DND-41 (cell line): Measurements from ENCODE around the gene RELN.

Source experiments
- ATAC-seq: fragments of 200-7000 bp; cut with Tn5 transposase; 3 replicates; pipeline ENCODE4 v1.9.1; 2021; ENCODE audit warnings: low read depth; ENCODE audit not compliant: insufficient read depth
- DNase-seq: peaks from one replicate; pipeline ENCODE4 v3.0.0-alpha.2; 2020
- H2AFZ ChIP-seq: 2 replicates; pipeline ENCODE4 v1.6.0; 2012; ENCODE audit warnings: low read depth, low read length
- H3K27ac ChIP-seq: 2 replicates; pipeline ENCODE4 v1.5.1; 2012; ENCODE audit warnings: low read length, inconsistent platforms
- H3K27me3 ChIP-seq: fragments of 200-600 bp; sonication (generic); 2 replicates; pipeline ENCODE4 v1.6.0; 2012; ENCODE audit warnings: low read length, mild to moderate bottlenecking, inconsistent platforms; ENCODE audit not compliant: insufficient read depth, poor library complexity
- H3K36me3 ChIP-seq: 2 replicates; pipeline ENCODE4 v1.5.1; 2012; ENCODE audit warnings: low read length, inconsistent platforms; ENCODE audit not compliant: insufficient read depth
- H3K4me1 ChIP-seq: 2 replicates; pipeline ENCODE4 v1.5.1; 2012; ENCODE audit warnings: mild to moderate bottlenecking, low read length; ENCODE audit not compliant: insufficient read depth
- H3K4me2 ChIP-seq: 2 replicates; pipeline ENCODE4 v1.6.0; 2012; ENCODE audit warnings: mild to moderate bottlenecking, moderate library complexity, low read length, inconsistent platforms; ENCODE audit not compliant: insufficient read depth
- H3K4me3 ChIP-seq, 2 experiments: fragments of 200-600 bp in 1 of 2; shearing (Covaris generic) in 1 of 2; 2 replicates each; pipeline ENCODE4 v1.5.1; 2012 to 2016; ENCODE audit warnings: inconsistent platforms in 2 of 2, low read length in 2 of 2, mild to moderate bottlenecking in 2 of 2, low read depth in 1 of 2, moderate library complexity in 1 of 2
- H3K79me2 ChIP-seq: 2 replicates; pipeline ENCODE4 v1.6.0; 2012; ENCODE audit warnings: low read length, inconsistent platforms; ENCODE audit not compliant: insufficient read depth
- H3K9ac ChIP-seq: 2 replicates; pipeline ENCODE4 v1.6.0; 2012; ENCODE audit warnings: low read depth, mild to moderate bottlenecking, inconsistent platforms, low read length, moderate library complexity
- H3K9me3 ChIP-seq: 2 replicates; pipeline ENCODE4 v1.5.1; 2012; ENCODE audit warnings: low read length, moderate library complexity, mild to moderate bottlenecking, inconsistent platforms; ENCODE audit not compliant: insufficient read depth, severe bottlenecking
- H4K20me1 ChIP-seq: 2 replicates; pipeline ENCODE4 v1.6.0; 2012; ENCODE audit warnings: low read length; ENCODE audit not compliant: insufficient read depth
- EZH2 ChIP-seq: IDR thresholded peaks from 3 replicates; pipeline ENCODE4 v1.6.1; 2012; ENCODE audit warnings: borderline replicate concordance, low read depth, mild to moderate bottlenecking, moderate library complexity, low read length, inconsistent platforms; ENCODE audit not compliant: severe bottlenecking
- TF ChIP-seq, protein P1 (sequence below): IDR thresholded peaks from 2 replicates; pipeline ENCODE4 v1.5.1; 2012; ENCODE audit warnings: borderline replicate concordance, low read length, moderate library complexity, mild to moderate bottlenecking; ENCODE audit not compliant: poor library complexity, severe bottlenecking; ENCODE audit errors: extremely low read depth

Gene RELN

DNA sequence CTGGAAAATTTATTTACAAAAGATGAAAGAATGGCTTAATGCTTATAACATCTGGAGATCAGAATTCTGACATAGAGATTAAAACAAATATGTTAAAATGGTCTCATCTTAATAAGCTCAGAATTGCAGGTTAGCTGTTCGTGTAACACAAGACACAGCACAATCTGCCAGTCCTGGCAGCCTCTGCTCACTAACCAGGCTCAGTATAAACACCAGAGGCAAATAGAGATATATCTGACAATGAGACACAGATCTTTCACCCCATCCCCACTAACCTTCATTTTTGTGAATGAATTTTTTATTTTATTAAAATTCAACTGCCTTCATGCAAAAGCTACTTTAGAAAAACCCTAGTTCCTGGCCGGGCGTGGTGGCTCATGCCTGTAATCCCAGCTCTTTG lies 51.8 kb downstream of the RELN start:
- Histone ChIP-seq H3K27ac (no peak overlapping the region), H3K79me2 (no peaks in the 10 kb centered on the region), H3K36me3 (no peaks in the 10 kb centered on the region), H2AFZ (no peak overlapping the region), H3K27me3 (no peaks in the 10 kb centered on the region), H3K9ac (no peak overlapping the region), H3K4me3 (no peak overlapping the region), H3K4me1 (no peaks in the 10 kb centered on the region), H4K20me1 (no peaks in the 10 kb centered on the region), H3K9me3 (no peaks in the 10 kb centered on the region), H3K4me2 (no peak overlapping the region)
- no peak for ATAC-seq
- DNase-seq, result no peak
- TF ChIP-seq, protein P1, sequence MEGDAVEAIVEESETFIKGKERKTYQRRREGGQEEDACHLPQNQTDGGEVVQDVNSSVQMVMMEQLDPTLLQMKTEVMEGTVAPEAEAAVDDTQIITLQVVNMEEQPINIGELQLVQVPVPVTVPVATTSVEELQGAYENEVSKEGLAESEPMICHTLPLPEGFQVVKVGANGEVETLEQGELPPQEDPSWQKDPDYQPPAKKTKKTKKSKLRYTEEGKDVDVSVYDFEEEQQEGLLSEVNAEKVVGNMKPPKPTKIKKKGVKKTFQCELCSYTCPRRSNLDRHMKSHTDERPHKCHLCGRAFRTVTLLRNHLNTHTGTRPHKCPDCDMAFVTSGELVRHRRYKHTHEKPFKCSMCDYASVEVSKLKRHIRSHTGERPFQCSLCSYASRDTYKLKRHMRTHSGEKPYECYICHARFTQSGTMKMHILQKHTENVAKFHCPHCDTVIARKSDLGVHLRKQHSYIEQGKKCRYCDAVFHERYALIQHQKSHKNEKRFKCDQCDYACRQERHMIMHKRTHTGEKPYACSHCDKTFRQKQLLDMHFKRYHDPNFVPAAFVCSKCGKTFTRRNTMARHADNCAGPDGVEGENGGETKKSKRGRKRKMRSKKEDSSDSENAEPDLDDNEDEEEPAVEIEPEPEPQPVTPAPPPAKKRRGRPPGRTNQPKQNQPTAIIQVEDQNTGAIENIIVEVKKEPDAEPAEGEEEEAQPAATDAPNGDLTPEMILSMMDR, result no peak
- no peak for TF ChIP-seq EZH2

DNA sequence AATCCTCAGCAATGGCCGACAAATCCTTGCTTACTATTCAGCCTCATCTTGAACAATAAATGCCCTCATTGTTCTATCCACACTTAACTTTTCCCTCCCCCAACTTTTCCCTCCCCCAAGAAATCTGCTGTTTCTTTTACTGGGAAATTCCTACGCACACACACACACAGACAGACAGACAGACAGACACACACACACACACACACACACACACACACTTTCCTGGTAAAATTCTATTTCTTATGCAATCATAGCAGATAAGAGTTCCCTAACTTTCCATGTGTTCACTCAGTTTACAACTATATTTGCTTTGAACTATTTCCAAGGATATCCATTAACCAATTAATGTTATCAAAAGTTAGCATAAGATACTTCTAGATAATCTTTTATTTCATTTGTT lies 52.9 kb downstream of the RELN start:
- no peak overlapping the region for H3K4me3 ChIP-seq
- H3K9ac ChIP-seq, result no peak overlapping the region
- H3K4me2 ChIP-seq, result no peak overlapping the region
- H2AFZ ChIP-seq, result no peak overlapping the region
- no peak overlapping the region for H3K27ac ChIP-seq
- no peaks in the 10 kb centered on the region for H3K9me3 ChIP-seq
- no peaks in the 10 kb centered on the region for H3K36me3 ChIP-seq
- no peaks in the 10 kb centered on the region for H3K79me2 ChIP-seq
- no peaks in the 10 kb centered on the region for H3K27me3 ChIP-seq
- TF ChIP-seq, protein P1, result no peak
- TF ChIP-seq EZH2, result no peak
- ATAC-seq (no peak), DNase-seq (no peak)
- no peaks in the 10 kb centered on the region for H4K20me1 ChIP-seq
- no peaks in the 10 kb centered on the region for H3K4me1 ChIP-seq

DNA sequence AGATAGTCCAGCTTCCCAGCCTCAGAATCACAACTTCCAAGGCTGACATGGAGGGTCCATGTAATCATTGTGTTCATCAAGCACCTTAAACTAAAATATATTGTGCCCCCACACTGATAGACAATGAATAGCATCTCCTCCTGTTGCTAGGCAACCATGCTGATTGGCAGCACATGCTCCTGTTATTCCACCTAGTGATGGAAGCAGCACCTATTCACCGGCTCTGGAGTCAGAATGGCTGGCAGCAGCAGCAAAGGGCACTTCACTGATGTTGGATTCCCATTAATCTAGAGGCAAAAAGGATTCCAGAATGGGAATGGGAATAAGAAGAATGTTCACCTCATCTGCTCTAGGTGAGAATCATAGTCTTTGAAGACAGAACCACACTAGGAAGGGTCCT lies 55.0 kb downstream of the RELN start:
- H3K4me3 ChIP-seq, result no peak overlapping the region
- no peaks in the 10 kb centered on the region for H4K20me1 ChIP-seq
- no peaks in the 10 kb centered on the region for H3K4me1 ChIP-seq
- H3K27ac ChIP-seq, result no peak overlapping the region
- no peak overlapping the region for H3K9ac ChIP-seq
- H3K36me3 ChIP-seq, result no peaks in the 10 kb centered on the region
- H3K27me3 ChIP-seq, result no peaks in the 10 kb centered on the region
- H3K4me2 ChIP-seq, result no peak overlapping the region
- ATAC-seq (no peak), DNase-seq (no peak)
- TF ChIP-seq, protein P1, result no peak
- no peak for TF ChIP-seq EZH2
- H2AFZ ChIP-seq, result no peak overlapping the region
- H3K9me3 ChIP-seq, result no peaks in the 10 kb centered on the region
- no peaks in the 10 kb centered on the region for H3K79me2 ChIP-seq

DNA sequence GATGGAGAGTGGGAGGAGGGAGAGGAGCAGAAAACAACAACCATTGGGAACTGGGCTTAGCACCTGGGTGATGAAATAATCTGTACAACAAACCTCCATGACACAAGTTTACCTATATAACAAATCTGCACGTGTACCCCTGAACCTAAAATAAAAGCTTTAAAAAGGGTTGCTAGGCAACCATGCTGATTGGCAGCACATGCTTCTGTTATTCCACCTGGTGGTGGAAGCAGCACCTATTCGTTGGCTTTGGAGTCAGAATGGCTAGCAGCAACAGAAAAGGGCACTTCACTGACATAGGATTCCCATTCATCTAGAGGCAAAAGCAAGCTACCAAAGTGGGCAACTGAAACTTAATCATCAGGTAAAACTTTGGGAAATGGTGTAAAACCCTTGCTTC lies 57.1 kb downstream of the RELN start:
- DNase-seq (no peak), ATAC-seq (no peak)
- H3K36me3 ChIP-seq, result no peaks in the 10 kb centered on the region
- no peaks in the 10 kb centered on the region for H3K79me2 ChIP-seq
- H3K4me3 ChIP-seq, result no peak overlapping the region
- no peaks in the 10 kb centered on the region for H3K9me3 ChIP-seq
- H3K4me1 ChIP-seq, result no peaks in the 10 kb centered on the region
- H3K27me3 ChIP-seq, result no peaks in the 10 kb centered on the region
- H4K20me1 ChIP-seq, result no peaks in the 10 kb centered on the region
- no peak overlapping the region for H2AFZ ChIP-seq
- no peak overlapping the region for H3K4me2 ChIP-seq
- TF ChIP-seq, protein P1, result no peak
- TF ChIP-seq EZH2, result no peak
- no peak overlapping the region for H3K27ac ChIP-seq
- no peak overlapping the region for H3K9ac ChIP-seq
